ENCODE measurements around the gene CHKA.

- TF ChIP-seq POLR2A (IDR thresholded peaks at IDR 0.05; ENCODE audit: low read length) (no peak), GATA1 (IDR thresholded peaks at IDR 0.05; ENCODE audit: low read depth, low read length) (no peak)
These were observed 45.8 kb upstream of the CHKA start for GRCh38 chr11:68166969-68167368.
